ENCODE data around the gene G0S2. TPM values are rescaled to one million over a fixed set of nuclear protein-coding genes. Genes with fewer than 3 reads are reported as not detected.

Gene G0S2
- total and polyA plus RNA-seq, 5 experiments from 2014 or later = not detected

DNA sequence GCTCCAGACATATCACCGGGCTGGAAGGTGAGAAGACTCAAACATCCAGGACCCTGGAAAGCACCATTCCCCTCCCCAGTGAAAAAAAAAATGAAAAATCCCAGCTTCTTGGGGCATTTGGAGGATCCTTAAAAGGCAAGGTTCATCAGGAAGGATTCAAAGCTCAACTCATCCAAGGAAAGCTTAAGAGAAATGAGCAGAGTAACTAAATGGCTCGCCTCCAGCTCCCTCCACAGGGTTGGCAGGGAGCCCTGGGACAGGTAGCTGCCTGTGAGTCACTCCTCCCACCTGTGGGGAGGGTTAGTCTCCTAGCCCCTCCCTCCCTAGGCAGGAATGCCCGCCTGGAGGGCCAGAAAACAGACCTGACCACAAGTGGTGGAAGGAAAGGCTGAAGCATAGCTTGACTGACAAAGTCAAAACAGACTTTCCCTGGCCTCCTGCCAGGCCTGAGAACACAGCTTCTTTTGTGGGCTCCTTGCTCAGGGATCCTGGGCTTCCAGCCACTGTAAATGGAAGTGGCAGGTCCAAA is 22.3 kb upstream of the G0S2 start:
- ATAC-seq = no peak
- Mint-ChIP-seq H3K9me3 (no peaks in the 10 kb centered on the region), H3K36me3 (no peaks in the 10 kb centered on the region), H3K4me3 (no peak overlapping the region), H3K4me1 (peaks cover 2 to 12% (median 7%) of the 10 kb centered on the region in 4 donors), H3K27ac (peak overlapping the region in 2 of 10 donors; percentile 27 to 77), H3K27me3 (peaks cover 0 to 2% (median 0%) of the 10 kb centered on the region in 5 donors)
- no peak for DNase-seq
- POLR2A ChIA-PET = no interaction called here

DNA sequence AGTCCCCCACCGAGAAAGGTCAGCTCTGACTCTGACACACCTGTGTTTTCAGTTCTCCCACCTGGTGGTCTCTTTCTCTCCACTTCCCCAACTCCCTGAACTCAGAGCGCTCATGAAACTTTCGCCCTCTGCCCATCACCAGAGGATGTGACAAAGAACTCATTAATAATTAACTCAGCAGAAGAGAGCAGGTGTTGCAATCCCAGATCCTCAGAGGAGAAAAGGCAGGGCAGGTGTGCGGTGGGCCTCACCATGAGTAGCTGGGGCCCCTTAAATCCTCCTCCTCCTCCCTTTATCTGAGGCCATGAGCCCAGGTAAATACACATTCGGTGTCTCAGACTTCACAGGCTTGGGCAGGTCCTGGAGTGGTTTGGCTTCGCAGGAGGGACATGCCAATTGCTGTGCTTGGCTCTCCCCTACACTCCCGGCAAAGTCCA is 21.3 kb upstream of the G0S2 start:
- peak overlapping the region in 2 of 10 donors; percentile 9 to 69 for H3K27ac Mint-ChIP-seq
- ATAC-seq (no peak), DNase-seq (no peak)
- peaks cover 3 to 12% (median 7%) of the 10 kb centered on the region in 4 donors for H3K4me1 Mint-ChIP-seq
- H3K36me3 Mint-ChIP-seq = no peaks in the 10 kb centered on the region
- POLR2A ChIA-PET = no interaction called here
- H3K4me3 Mint-ChIP-seq = no peak overlapping the region
- peaks cover 0 to 6% (median 0%) of the 10 kb centered on the region in 5 donors for H3K27me3 Mint-ChIP-seq
- H3K9me3 Mint-ChIP-seq = no peaks in the 10 kb centered on the region

GRCh38 chr1:209655411-209656231 is 19.6 kb upstream of the G0S2 start:
- Mint-ChIP-seq H3K9me3 (no peaks in the 10 kb centered on the region), H3K4me1 (peaks cover 5 to 17% (median 13%) of the 10 kb centered on the region in 4 donors), H3K27ac (peak overlapping the region in 2 of 10 donors; percentile 9 to 26), H3K4me3 (no peak overlapping the region), H3K27me3 (peaks cover 0 to 7% (median 0%) of the 10 kb centered on the region in 5 donors), H3K36me3 (no peaks in the 10 kb centered on the region)
- no peak for ATAC-seq
- POLR2A ChIA-PET = no interaction called here
- no peak for DNase-seq

DNA sequence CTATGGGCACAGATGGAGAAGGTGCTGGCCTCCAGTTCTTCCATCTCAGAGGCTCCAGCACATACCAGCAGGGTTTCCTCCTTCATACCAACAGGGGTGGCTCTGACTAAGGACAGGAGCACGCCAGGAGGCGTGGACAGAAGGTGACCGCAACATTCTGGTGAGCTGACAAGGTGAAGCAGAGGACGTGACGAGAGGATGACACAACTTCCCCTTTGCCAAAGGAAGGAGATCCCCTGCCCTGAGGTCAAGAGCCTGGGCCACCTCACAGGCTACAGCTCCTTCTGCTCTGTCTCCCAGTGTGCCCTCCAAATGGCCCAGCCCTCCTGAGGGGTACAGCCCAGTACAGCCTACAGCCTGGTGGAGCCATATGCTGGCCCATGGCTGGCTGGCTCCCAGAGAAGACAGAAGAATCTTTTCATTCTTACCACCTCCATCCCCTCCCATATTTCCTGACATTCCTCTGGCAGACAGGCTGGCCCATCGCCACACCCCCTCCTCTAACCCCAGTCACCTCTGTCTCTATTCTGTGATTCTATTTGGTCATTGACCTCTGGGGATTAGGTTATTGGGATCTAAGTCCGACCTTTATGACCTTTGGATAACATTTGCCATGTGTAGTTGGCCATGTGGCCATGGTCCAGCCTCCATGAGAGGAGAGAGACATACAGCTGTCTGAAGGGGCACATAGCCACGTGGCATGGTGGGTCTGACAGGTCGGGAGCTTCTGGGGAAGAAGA is 17.9 kb upstream of the G0S2 start:
- POLR2A ChIA-PET = no interaction called here
- no peak overlapping the region for H3K4me3 Mint-ChIP-seq
- no peak for DNase-seq
- H3K9me3 Mint-ChIP-seq = no peaks in the 10 kb centered on the region
- peaks cover 0 to 7% (median 0%) of the 10 kb centered on the region in 5 donors for H3K27me3 Mint-ChIP-seq
- no peak for ATAC-seq
- H3K4me1 Mint-ChIP-seq = peaks cover 5 to 15% (median 10%) of the 10 kb centered on the region in 4 donors
- peak overlapping the region in 1 of 10 donors; percentile 30 for H3K27ac Mint-ChIP-seq
- H3K36me3 Mint-ChIP-seq = no peaks in the 10 kb centered on the region

- no peak for ATAC-seq
- Mint-ChIP-seq H3K27me3 (peaks cover 0 to 7% (median 0%) of the 10 kb centered on the region in 5 donors), H3K27ac (no peak overlapping the region), H3K36me3 (peaks cover 0 to under 1% (median 0%) of the 10 kb centered on the region in 3 donors), H3K4me1 (peaks cover 5 to 9% (median 7%) of the 10 kb centered on the region in 4 donors), H3K4me3 (no peak overlapping the region), H3K9me3 (no peaks in the 10 kb centered on the region)
- POLR2A ChIA-PET = no interaction called here
- no peak for DNase-seq
Measured at GRCh38 chr1:209657918-209658317, 17.3 kb upstream of the G0S2 start.

DNA sequence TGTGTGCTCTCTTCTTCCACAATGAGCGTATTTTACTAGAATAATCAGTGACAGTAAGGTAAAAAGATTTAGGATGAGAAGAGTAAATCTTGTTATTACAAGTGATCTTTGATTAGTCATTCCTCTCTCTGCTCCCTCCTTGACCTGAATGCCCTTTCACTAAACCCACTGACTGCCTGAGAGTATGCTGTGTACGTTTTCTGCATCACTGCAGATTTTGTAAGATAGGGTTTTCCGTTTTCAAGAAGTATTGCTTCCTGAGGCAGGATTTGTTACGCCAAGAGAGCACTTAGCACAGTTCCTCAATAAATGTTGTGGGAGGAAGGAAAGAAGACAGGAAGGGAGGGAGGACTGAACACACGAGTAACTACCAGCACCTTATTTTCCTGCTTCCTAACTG is 15.3 kb upstream of the G0S2 start:
- Mint-ChIP-seq H3K4me3 (no peak overlapping the region), H3K9me3 (no peaks in the 10 kb centered on the region), H3K4me1 (peaks cover 4 to 9% (median 6%) of the 10 kb centered on the region in 4 donors), H3K27ac (no peak overlapping the region), H3K27me3 (peaks cover 0 to 7% (median 0%) of the 10 kb centered on the region in 5 donors), H3K36me3 (peaks cover 0 to 3% (median 0%) of the 10 kb centered on the region in 3 donors)
- no peak for DNase-seq
- no peak for ATAC-seq
- POLR2A ChIA-PET = no interaction called here

GRCh38 chr1:209661071-209661470 is 14.1 kb upstream of the G0S2 start:
- Mint-ChIP-seq H3K36me3 (peaks cover 0 to 3% (median 0%) of the 10 kb centered on the region in 3 donors), H3K9me3 (no peaks in the 10 kb centered on the region), H3K27ac (no peak overlapping the region), H3K4me1 (peaks cover 4 to 9% (median 6%) of the 10 kb centered on the region in 4 donors), H3K4me3 (no peak overlapping the region), H3K27me3 (peaks cover 0 to 7% (median 0%) of the 10 kb centered on the region in 5 donors)
- no peak for ATAC-seq
- POLR2A ChIA-PET = interaction anchor here (0.7 kb wide), 1 partner anchor 23 kb away, joined by 5 read pairs; no protein-coding TSS in a partner anchor
- DNase-seq = no peak

GRCh38 chr1:209662879-209663327 is 12.3 kb upstream of the G0S2 start:
- Mint-ChIP-seq H3K9me3 (no peaks in the 10 kb centered on the region), H3K4me1 (peaks cover 4 to 8% (median 6%) of the 10 kb centered on the region in 4 donors), H3K4me3 (no peak overlapping the region), H3K27ac (no peak overlapping the region), H3K27me3 (peaks cover 0 to 7% (median 0%) of the 10 kb centered on the region in 5 donors), H3K36me3 (peaks cover 0 to 3% (median 0%) of the 10 kb centered on the region in 3 donors)
- ATAC-seq (no peak), DNase-seq (no peak)
- POLR2A ChIA-PET = no interaction called here

- no peak overlapping the region for H3K27ac Mint-ChIP-seq
- POLR2A ChIA-PET = no interaction called here
- peaks cover 0 to 3% (median 0%) of the 10 kb centered on the region in 3 donors for H3K36me3 Mint-ChIP-seq
- H3K27me3 Mint-ChIP-seq = peaks cover 0 to 20% (median 4%) of the 10 kb centered on the region in 5 donors
- DNase-seq (no peak), ATAC-seq (no peak)
- H3K4me1 Mint-ChIP-seq = peaks cover 0 to 5% (median 2%) of the 10 kb centered on the region in 4 donors
- peaks cover 0 to 9% (median 0%) of the 10 kb centered on the region in 9 donors for H3K9me3 Mint-ChIP-seq
- H3K4me3 Mint-ChIP-seq = no peak overlapping the region
Measured at GRCh38 chr1:209667103-209667502, 8.1 kb upstream of the G0S2 start.

- no peak overlapping the region for H3K27ac Mint-ChIP-seq
- POLR2A ChIA-PET = no interaction called here
- H3K4me1 Mint-ChIP-seq = peaks cover under 1 to 6% (median 3%) of the 10 kb centered on the region in 4 donors
- ATAC-seq = no peak
- no peak for DNase-seq
- peaks cover 0 to 9% (median 0%) of the 10 kb centered on the region in 9 donors for H3K9me3 Mint-ChIP-seq
- H3K4me3 Mint-ChIP-seq = no peak overlapping the region
- H3K27me3 Mint-ChIP-seq = peaks cover under 1 to 22% (median 4%) of the 10 kb centered on the region in 5 donors
- H3K36me3 Mint-ChIP-seq = peaks cover 0 to 3% (median 0%) of the 10 kb centered on the region in 3 donors
Measured at GRCh38 chr1:209667708-209668107, 7.5 kb upstream of the G0S2 start.

DNA sequence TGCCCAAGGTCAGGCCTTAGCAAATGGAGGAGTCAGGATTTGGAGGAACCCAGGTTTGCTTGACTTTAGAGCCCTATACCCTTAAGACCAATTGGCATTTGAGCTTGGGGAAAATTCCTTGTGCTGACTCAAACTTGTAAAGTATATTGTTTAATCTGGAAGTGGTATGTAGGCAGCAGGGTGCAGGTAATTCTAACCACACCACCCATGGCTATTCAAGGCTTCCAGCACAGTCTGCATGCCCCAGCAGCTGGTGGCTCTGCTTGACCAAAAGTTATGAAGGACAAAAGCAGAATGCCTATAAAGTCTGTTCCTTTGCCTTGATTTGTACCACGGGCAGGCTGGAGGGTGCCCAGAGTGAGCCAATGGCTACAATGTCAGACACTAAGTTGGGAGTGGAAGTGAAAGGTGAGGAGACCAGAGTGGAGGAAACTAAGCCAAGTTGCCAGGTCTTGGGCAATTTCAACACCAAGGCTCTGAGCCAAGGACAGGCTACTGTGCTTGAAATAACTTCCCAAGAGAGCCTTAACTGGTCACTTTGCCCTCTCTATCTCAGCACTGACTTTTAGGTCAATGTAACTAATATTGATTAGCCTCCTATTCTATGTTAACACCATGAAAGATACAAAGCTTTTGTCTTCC is 4.7 kb upstream of the G0S2 start:
- DNase-seq = no peak
- Mint-ChIP-seq H3K27ac (no peak overlapping the region), H3K4me1 (peaks cover 19 to 31% (median 25%) of the 10 kb centered on the region in 4 donors), H3K9me3 (peaks cover 0 to 9% (median 0%) of the 10 kb centered on the region in 9 donors), H3K4me3 (no peak overlapping the region), H3K36me3 (no peaks in the 10 kb centered on the region), H3K27me3 (peaks cover 12 to 39% (median 28%) of the 10 kb centered on the region in 5 donors)
- ATAC-seq = no peak
- POLR2A ChIA-PET = no interaction called here
